ENCODE measurements around the gene UCMA. TPM values are rescaled to one million over a fixed set of nuclear protein-coding genes. Genes with fewer than 3 reads are reported as not detected.
A peak's percentile ranks its signal among the peaks of the same experiment; 100 is the strongest.

The UCMA gene
- total RNA-seq, 2 donors from 2014 or later, result not detected

GRCh38 chr10:13189961-13190360 lies 44.2 kb downstream of the UCMA start:
- H3K27ac ChIP-seq, result no peak overlapping the region
- TF ChIP-seq CTCF (IDR thresholded peaks at IDR 0.05) (no peak), POLR2A (IDR thresholded peaks at IDR 0.05) (no peak)
- no peaks in the 10 kb centered on the region for H3K9me3 ChIP-seq
- WGBS, 2 donors, result 29 to 42% methylated on average over 4 of the region's 4 CpGs
- intact Hi-C loops (cut with DNase I), result no loop called here
- no peaks in the 10 kb centered on the region for H3K4me1 ChIP-seq
- no peak for DNase-seq
- H3K27me3 ChIP-seq, result no peaks in the 10 kb centered on the region
- ATAC-seq, result no peak
- H3K4me3 ChIP-seq, result no peak overlapping the region
- no peaks in the 10 kb centered on the region for H3K36me3 ChIP-seq (replicated peaks in 1 of 2; ENCODE audit: insufficient read depth in 1 of 2, low read depth in 2 of 2)

- ATAC-seq, result no peak
- intact Hi-C loops (cut with DNase I), result no loop called here
- 88 to 90% methylated on average over 10 of the region's 10 CpGs for WGBS, 2 donors
- Histone ChIP-seq H3K9me3 (no peaks in the 10 kb centered on the region), H3K4me1 (no peaks in the 10 kb centered on the region), H3K27ac (no peak overlapping the region), H3K4me3 (no peak overlapping the region), H3K36me3 (replicated peaks in 1 of 2; ENCODE audit: insufficient read depth in 1 of 2, low read depth in 2 of 2) (no peaks in the 10 kb centered on the region), H3K27me3 (no peaks in the 10 kb centered on the region)
- no peak for TF ChIP-seq POLR2A (IDR thresholded peaks at IDR 0.05)
- no peak for TF ChIP-seq CTCF (IDR thresholded peaks at IDR 0.05)
- no peak for DNase-seq
Observed at GRCh38 chr10:13188593-13188992, 45.6 kb downstream of the UCMA start.

- Histone ChIP-seq H3K27me3 (no peaks in the 10 kb centered on the region), H3K4me3 (no peak overlapping the region), H3K4me1 (no peaks in the 10 kb centered on the region), H3K9me3 (no peaks in the 10 kb centered on the region), H3K36me3 (replicated peaks in 1 of 2; ENCODE audit: insufficient read depth in 1 of 2, low read depth in 2 of 2) (no peaks in the 10 kb centered on the region), H3K27ac (no peak overlapping the region)
- WGBS, 2 donors, result 96% methylated on average over 3 of the region's 3 CpGs
- ATAC-seq, result no peak
- intact Hi-C loops (cut with DNase I), result no loop called here
- TF ChIP-seq CTCF (IDR thresholded peaks at IDR 0.05) (no peak), POLR2A (IDR thresholded peaks at IDR 0.05) (no peak)
- no peak for DNase-seq
Observed at GRCh38 chr10:13187135-13187534, 47.0 kb downstream of the UCMA start.

- Histone ChIP-seq H3K9me3 (no peaks in the 10 kb centered on the region), H3K27me3 (no peaks in the 10 kb centered on the region), H3K4me3 (no peak overlapping the region), H3K36me3 (replicated peaks in 1 of 2; ENCODE audit: insufficient read depth in 1 of 2, low read depth in 2 of 2) (no peaks in the 10 kb centered on the region), H3K27ac (no peak overlapping the region), H3K4me1 (no peaks in the 10 kb centered on the region)
- TF ChIP-seq POLR2A (IDR thresholded peaks at IDR 0.05) (no peak), CTCF (IDR thresholded peaks at IDR 0.05) (no peak)
- no peak for ATAC-seq
- intact Hi-C loops (cut with DNase I), result no loop called here
- 63 to 65% methylated on average over 3 to 5 of the region's 5 CpGs for WGBS, 2 donors
- peak; percentile 11 to 58 (median 30) for DNase-seq
Observed at GRCh38 chr10:13184730-13185514, 49.3 kb downstream of the UCMA start.

GRCh38 chr10:13184276-13184675 lies 49.9 kb downstream of the UCMA start:
- DNase-seq, result no peak
- 59 to 97% methylated on average over 2 of the region's 2 CpGs for WGBS, 2 donors
- H3K36me3 ChIP-seq (replicated peaks in 1 of 2; ENCODE audit: insufficient read depth in 1 of 2, low read depth in 2 of 2), result no peaks in the 10 kb centered on the region
- no peaks in the 10 kb centered on the region for H3K27me3 ChIP-seq
- no peak overlapping the region for H3K27ac ChIP-seq
- ATAC-seq, result no peak
- no peaks in the 10 kb centered on the region for H3K9me3 ChIP-seq
- intact Hi-C loops (cut with DNase I), result no loop called here
- H3K4me3 ChIP-seq, result no peak overlapping the region
- TF ChIP-seq CTCF (IDR thresholded peaks at IDR 0.05), result no peak
- no peak for TF ChIP-seq POLR2A (IDR thresholded peaks at IDR 0.05)
- no peaks in the 10 kb centered on the region for H3K4me1 ChIP-seq

Data from body of pancreas (tissue), 4 donors.